Lung (tissue), 12 donors: Measurements from ENCODE around the gene PSMB8. TPM values are rescaled to one million over a fixed set of nuclear protein-coding genes. Genes with fewer than 3 reads are reported as not detected.

ENCODE experiments used
- ATAC-seq: fragments of 200-7000 bp; cut with Tn5 transposase; one replicate; pipeline ENCODE4 v1.9.1; 2020; ENCODE audit warnings: moderate number of reproducible peaks; ENCODE audit not compliant: insufficient read depth, low FRiP score
- DNase-seq, 3 donors: peaks; one replicate each; pipeline ENCODE4 v3.0.0-alpha.2; 2013 to 2017
- H3K27ac ChIP-seq, 2 donors: one replicate each; pipeline ENCODE4 v1.5.1; 2013; ENCODE audit warnings: mild to moderate bottlenecking in 2 of 2, moderate library complexity in 2 of 2, control low read depth in 1 of 2, inconsistent platforms in 1 of 2, low read depth in 1 of 2, low read length in 1 of 2
- H3K27me3 ChIP-seq, 3 donors: one replicate each; pipeline ENCODE4 v1.5.1; 2013; ENCODE audit warnings: low read length in 2 of 3; ENCODE audit not compliant: control insufficient read depth in 3 of 3, insufficient read depth in 3 of 3
- H3K36me3 ChIP-seq, 4 donors: one replicate each; pipeline ENCODE4 v1.5.1; 2013; ENCODE audit warnings: low read length in 4 of 4, mild to moderate bottlenecking in 1 of 4, moderate library complexity in 1 of 4; ENCODE audit not compliant: control insufficient read depth in 4 of 4, insufficient read depth in 4 of 4
- H3K4me1 ChIP-seq, 5 donors: one replicate each; pipeline ENCODE4 v1.5.1; 2013; ENCODE audit warnings: low read length in 5 of 5, mild to moderate bottlenecking in 2 of 5, moderate library complexity in 1 of 5; ENCODE audit not compliant: control insufficient read depth in 5 of 5, insufficient read depth in 5 of 5
- H3K4me3 ChIP-seq: one replicate; pipeline ENCODE4 v1.5.1; 2013; ENCODE audit warnings: mild to moderate bottlenecking, control low read depth, moderate library complexity
- H3K9ac ChIP-seq, 2 donors: one replicate each; pipeline ENCODE4 v1.5.1; 2013; ENCODE audit warnings: low read length in 2 of 2, control low read depth in 1 of 2; ENCODE audit not compliant: insufficient read depth in 1 of 2
- H3K9me3 ChIP-seq, 4 donors: one replicate each; pipeline ENCODE4 v1.5.1; 2013; ENCODE audit warnings: low read length in 3 of 4, mild to moderate bottlenecking in 1 of 4, moderate library complexity in 1 of 4; ENCODE audit not compliant: control insufficient read depth in 4 of 4, insufficient read depth in 3 of 4
- CTCF ChIP-seq: IDR thresholded peaks from 2 replicates; pipeline ENCODE4 v1.5.1; 2012; ENCODE audit warnings: mild to moderate bottlenecking; ENCODE audit errors: control extremely low read depth, extremely low read depth
- WGBS, 2 donors: extraction: QIAGEN DNeasy Blood & Tissue Kit; methylation state at CpG; one replicate each; pipeline ENCODE4 v1.1.7; 2013; 5-methylcytosine and 5-hydroxymethylcytosine counted together
- polyA plus RNA-seq, 2 donors: library from polyadenylated mRNA; stranded (reverse); fragments of 200-250 nt; gene quantifications; one replicate each; pipeline ENCODE4 v1.2.1, GENCODE V29; 2013
- total RNA-seq, 2 donors: library from RNA; depleted of rRNA in 1 of 2; stranded (reverse); fragments of >200 nt in 1 of 2; gene quantifications; one replicate each; pipeline ENCODE4 v1.2.1, GENCODE V29; 2014 to 2021
- donor health status: control.
- donor health status: control.
- donor health status: Bipolar disorder and iron deficiency.
- donor health status: healthy.
- donor health status: DM: yes; HTN: yes; CAD: no.

PSMB8 gene
- total and polyA plus RNA-seq, 4 donors = 40.4 to 216 (median 105) TPM

- no peak overlapping the region for H3K4me3 ChIP-seq
- no peak overlapping the region for H3K27ac ChIP-seq
- no peaks in the 10 kb centered on the region for H3K9me3 ChIP-seq
- ATAC-seq = no peak
- no peak overlapping the region for H3K9ac ChIP-seq
- H3K36me3 ChIP-seq = peaks cover 0 to 14% (median 1%) of the 10 kb centered on the region in 4 donors
- 79 to 87% methylated on average over 14 of the region's 14 CpGs for WGBS, 2 donors
- TF ChIP-seq CTCF = no peak
- peaks cover 0 to 19% (median 2%) of the 10 kb centered on the region in 5 donors for H3K4me1 ChIP-seq
- DNase-seq = no peak
- peaks cover 0 to 27% (median 0%) of the 10 kb centered on the region in 3 donors for H3K27me3 ChIP-seq
Observed at GRCh38 chr6:32857156-32857891, 13.5 kb upstream of the PSMB8 start.

- Histone ChIP-seq H3K9me3 (no peaks in the 10 kb centered on the region), H3K4me1 (peaks cover 0 to 20% (median 4%) of the 10 kb centered on the region in 5 donors), H3K9ac (no peak overlapping the region), H3K4me3 (no peak overlapping the region), H3K27me3 (peaks cover 0 to 27% (median 0%) of the 10 kb centered on the region in 3 donors), H3K27ac (no peak overlapping the region), H3K36me3 (peaks cover 0 to 25% (median 7%) of the 10 kb centered on the region in 4 donors)
- 71 to 87% methylated on average over 8 of the region's 8 CpGs for WGBS, 2 donors
- ATAC-seq (no peak), DNase-seq (no peak)
- no peak for TF ChIP-seq CTCF
Observed at GRCh38 chr6:32855467-32856174, 11.8 kb upstream of the PSMB8 start.

- DNase-seq (peak in 2 of 3 donors; percentile 59 to 67), ATAC-seq (no peak)
- no peak for TF ChIP-seq CTCF
- peaks cover 7 to 34% (median 14%) of the 10 kb centered on the region in 4 donors for H3K36me3 ChIP-seq
- peak overlapping the region; percentile 97 to 99 for H3K27ac ChIP-seq
- H3K9ac ChIP-seq = peak overlapping the region in 1 of 2 donors; percentile 82
- peaks cover 0 to 27% (median 0%) of the 10 kb centered on the region in 3 donors for H3K27me3 ChIP-seq
- H3K4me3 ChIP-seq = peak overlapping the region; percentile 92
- H3K9me3 ChIP-seq = no peaks in the 10 kb centered on the region
- 7 to 12% methylated on average over 24 of the region's 24 CpGs for WGBS, 2 donors
- H3K4me1 ChIP-seq = peaks cover 0 to 20% (median 4%) of the 10 kb centered on the region in 5 donors
Observed at GRCh38 chr6:32854376-32855178, 10.7 kb upstream of the PSMB8 start.
